SK-N-SH (cell line): Measurements from ENCODE around the gene SLC5A2. TPM values are rescaled to one million over a fixed set of nuclear protein-coding genes. Genes with fewer than 3 reads are reported as not detected.

Source experiments
- CTCF ChIA-PET: fragments of 300-600, 350-600 bp; formaldehyde crosslinking; extraction: SDS; loops from one replicate; lab custom pipeline; 2021; lab: Yijun Ruan, JAX
- POLR2A ChIA-PET: fragments of 350-600 bp; sonication (Branson Sonifier 250); formaldehyde crosslinking; extraction: SDS; loops from one replicate; lab custom pipeline; 2020; ENCODE audit warnings: antibody characterized with exemption, inconsistent platforms; lab: Yijun Ruan, JAX
- DNase-seq: peaks from one replicate; pipeline ENCODE4 v3.0.0; 2012
- H2AFZ ChIP-seq: fragments of 200-600 bp; sonication (generic); 2 replicates; pipeline ENCODE4 v1.8.1; 2016; ENCODE audit warnings: antibody characterized with exemption, mild to moderate bottlenecking, low read depth
- H3F3A ChIP-seq: fragments of 200-600 bp; sonication (generic); replicated peaks from 2 replicates; pipeline ENCODE3; 2016; ENCODE audit warnings: antibody characterized with exemption, mild to moderate bottlenecking; ENCODE audit not compliant: insufficient read depth
- H3K27ac ChIP-seq, 2 experiments: fragments of 200-500 bp in 1 of 2; fragments of 200-600 bp in 1 of 2; sonication (Bioruptor generic) in 1 of 2; sonication (generic), shearing (Covaris generic) in 1 of 2; 2 replicates each; pipeline versions ENCODE4 v1.5.1 to v1.6.1; 2014 to 2016; ENCODE audit warnings: low read depth in 2 of 2, inconsistent platforms in 1 of 2, low read length in 1 of 2, mild to moderate bottlenecking in 1 of 2, mixed read lengths in 1 of 2
- H3K27me3 ChIP-seq: fragments of 200-600 bp; sonication (generic), shearing (Covaris generic); 2 replicates; pipeline ENCODE4 v1.6.1; 2016; ENCODE audit warnings: mixed run types; ENCODE audit not compliant: insufficient read depth
- H3K36me3 ChIP-seq, 2 experiments: fragments of 200-500 bp in 1 of 2; fragments of 200-600 bp in 1 of 2; sonication (Bioruptor generic) in 1 of 2; sonication (generic) in 1 of 2; replicated peaks in 1 of 2; 2 replicates each; pipeline versions ENCODE3 to v1.5.1; 2014 to 2016; ENCODE audit warnings: low read length in 1 of 2, mild to moderate bottlenecking in 1 of 2; ENCODE audit not compliant: insufficient read depth in 2 of 2, control insufficient read depth in 1 of 2
- H3K4me1 ChIP-seq, 2 experiments: fragments of 200-500 bp in 1 of 2; fragments of 200-600 bp in 1 of 2; sonication (Bioruptor generic) in 1 of 2; sonication (generic), shearing (Covaris generic) in 1 of 2; 2 replicates each; pipeline versions ENCODE4 v1.5.1 to v1.6.1; 2014 to 2016; ENCODE audit warnings: low read depth in 1 of 2, low read length in 1 of 2, mixed run types in 1 of 2; ENCODE audit not compliant: insufficient read depth in 2 of 2, control insufficient read depth in 1 of 2
- H3K4me2 ChIP-seq: fragments of 200-600 bp; sonication (generic), shearing (Covaris generic); 2 replicates; pipeline ENCODE4 v1.6.1; 2017; ENCODE audit warnings: mixed run types
- H3K4me3 ChIP-seq, 2 experiments: fragments of 200-500 bp in 1 of 2; fragments of 200-600 bp in 1 of 2; sonication (Bioruptor generic) in 1 of 2; sonication (generic), shearing (Covaris generic) in 1 of 2; 2 replicates each; pipeline versions ENCODE4 v1.5.1 to v1.8.1; 2014 to 2016; ENCODE audit warnings: low read depth in 2 of 2, inconsistent platforms in 1 of 2, low read length in 1 of 2, mild to moderate bottlenecking in 1 of 2, mixed read lengths in 1 of 2, moderate library complexity in 1 of 2
- H3K79me2 ChIP-seq: fragments of 200-600 bp; sonication (generic); 2 replicates; pipeline ENCODE4 v1.8.1; 2017; ENCODE audit warnings: mild to moderate bottlenecking; ENCODE audit not compliant: insufficient read depth
- H3K9ac ChIP-seq: fragments of 200-600 bp; sonication (generic); 2 replicates; pipeline ENCODE4 v1.6.1; 2017; ENCODE audit warnings: mixed run types
- H3K9me2 ChIP-seq: fragments of 200-600 bp; sonication (generic); 2 replicates; pipeline ENCODE4 v1.6.1; 2017; ENCODE audit warnings: mixed run types
- H3K9me3 ChIP-seq: fragments of 200-600 bp; sonication (generic); 2 replicates; pipeline ENCODE4 v1.6.1; 2017; ENCODE audit warnings: mixed run types, mild to moderate bottlenecking, moderate library complexity
- H4K20me1 ChIP-seq: fragments of 200-600 bp; sonication (generic); 2 replicates; pipeline ENCODE4 v1.6.1; 2017; ENCODE audit warnings: mild to moderate bottlenecking, mixed run types; ENCODE audit not compliant: insufficient read depth
- CHD2 ChIP-seq: fragments of 150-350 bp; IDR thresholded peaks from 2 replicates; pipeline ENCODE4 v1.6.1; 2018; ENCODE audit warnings: low read length; ENCODE audit not compliant: partially characterized antibody
- CTCF ChIP-seq: fragments of 200-600 bp; sonication (generic); IDR thresholded peaks from 2 replicates; pipeline ENCODE4 v1.6.1; 2017; ENCODE audit warnings: antibody characterized with exemption, mild to moderate bottlenecking, moderate library complexity
- EP300 ChIP-seq, 2 experiments: IDR thresholded peaks; 2 replicates each; pipeline versions ENCODE4 v1.4.0 to v1.6.1; 2012; ENCODE audit warnings: borderline replicate concordance in 1 of 2, low read depth in 1 of 2, low read length in 1 of 2
- EZH2phosphoT487 ChIP-seq: fragments of 200-600 bp; sonication (generic); IDR thresholded peaks from 2 replicates; pipeline ENCODE4 v1.6.1; 2017; ENCODE audit warnings: low read depth, mixed run types, mild to moderate bottlenecking, antibody characterized with exemption, moderate library complexity, borderline replicate concordance
- FOXJ3 ChIP-seq: sonication (generic); formaldehyde crosslinking; IDR thresholded peaks from 2 replicates; pipeline ENCODE4 v1.5.1; 2020; ENCODE audit warnings: mild to moderate bottlenecking, missing genetic modification reagents
- GABPA ChIP-seq: IDR thresholded peaks from 2 replicates; pipeline ENCODE4 v1.4.0; 2012; ENCODE audit warnings: low read depth, mild to moderate bottlenecking
- GATA2 ChIP-seq: sonication (generic); formaldehyde crosslinking; IDR thresholded peaks from 2 replicates; pipeline ENCODE4 v1.5.0; 2020; ENCODE audit warnings: mild to moderate bottlenecking, missing genetic modification reagents
- RAD21 ChIP-seq: IDR thresholded peaks from 2 replicates; pipeline ENCODE4 v1.6.1; 2012; ENCODE audit warnings: mild to moderate bottlenecking, low read length
- RCOR1 ChIP-seq: fragments of 150-350 bp; IDR thresholded peaks from 2 replicates; pipeline ENCODE4 v1.6.1; 2017; ENCODE audit warnings: antibody characterized with exemption, low read length
- RFX5 ChIP-seq: IDR thresholded peaks from 2 replicates; pipeline ENCODE4 v1.6.1; 2012; ENCODE audit warnings: mild to moderate bottlenecking, improper control_type of control experiment, low read length
- RXRA ChIP-seq: IDR thresholded peaks from 2 replicates; pipeline ENCODE4 v1.4.0; 2012; ENCODE audit warnings: low read depth, mild to moderate bottlenecking, borderline replicate concordance
- TCF12 ChIP-seq: IDR thresholded peaks from 2 replicates; pipeline ENCODE4 v1.4.0; 2012
- TEAD4 ChIP-seq: IDR thresholded peaks from 2 replicates; pipeline ENCODE4 v1.4.0; 2012; ENCODE audit warnings: mild to moderate bottlenecking, borderline replicate concordance; ENCODE audit not compliant: insufficient read depth
- ZBTB33 ChIP-seq: IDR thresholded peaks from 2 replicates; pipeline ENCODE4 v1.4.0; 2012; ENCODE audit warnings: low read depth, borderline replicate concordance
- WGBS: methylation state at CpG from one replicate; pipeline ENCODE4 v1.1.6; 2017; ENCODE audit warnings: low lambda C conversion rate; 5-methylcytosine and 5-hydroxymethylcytosine counted together
- polyA plus RNA-seq, 3 experiments: library from polyadenylated mRNA; depleted of rRNA; stranded (reverse); fragments of >200 nt; gene quantifications; 2 replicates each; pipeline ENCODE4 v1.2.3, GENCODE V29; 2012

The SLC5A2 gene
- polyA plus RNA-seq, 1 of the 3 experiments (the other 2 are of a cell fraction): 0.31 TPM

DNA sequence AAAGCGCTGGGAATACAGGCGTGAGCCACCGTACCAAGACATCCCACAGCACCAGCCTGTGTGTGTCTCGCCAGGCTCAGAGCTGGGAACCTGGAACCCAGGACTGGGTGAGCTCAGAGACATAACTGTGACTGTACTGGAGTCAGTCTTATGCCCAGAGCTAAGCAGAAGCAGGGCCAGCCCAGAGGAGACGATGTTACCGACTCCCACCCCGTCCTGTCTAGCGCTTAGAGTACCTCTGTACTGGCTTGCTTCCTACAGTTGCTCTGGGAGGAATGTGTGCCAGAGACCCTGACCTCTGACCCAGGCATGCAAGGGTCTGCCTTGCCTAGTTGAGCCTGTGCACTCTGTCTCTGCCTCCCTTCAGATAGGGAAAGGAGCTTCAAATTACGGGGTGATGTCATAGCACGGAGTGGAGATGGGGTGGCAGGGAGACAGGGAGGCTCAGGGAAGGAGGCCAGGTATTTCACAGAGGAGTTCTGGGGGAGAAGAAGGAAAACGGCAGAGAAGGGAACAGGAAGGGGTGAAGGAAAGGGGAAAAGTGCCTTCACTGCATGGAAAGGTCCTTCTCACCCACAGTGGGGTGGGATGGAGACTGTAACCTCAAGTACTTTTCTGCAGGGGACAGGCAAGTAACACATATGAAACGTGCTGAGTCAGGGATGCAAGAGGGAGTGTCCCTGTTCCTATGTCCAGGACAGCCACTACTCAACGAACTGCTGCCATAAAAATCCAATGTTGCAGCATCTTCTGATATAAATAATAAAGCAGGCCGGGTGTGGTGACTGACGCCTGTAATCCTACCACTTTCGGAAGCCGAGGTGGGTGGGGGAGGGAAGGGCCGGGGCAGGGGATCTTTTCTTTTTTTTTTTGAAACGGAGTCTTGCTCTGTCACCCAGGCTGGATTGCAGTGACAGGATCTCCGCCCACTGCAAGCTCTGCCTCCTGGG is 29.4 kb upstream of the SLC5A2 start:
- peaks cover 44 to 53% of the 10 kb centered on the region in 2 experiments; a peak in 3 of 4 replicates for H3K4me1 ChIP-seq
- H3F3A ChIP-seq: peaks cover 24% of the 10 kb centered on the region
- H3K27ac ChIP-seq: peak overlapping the region in 1 of 2 experiments; percentile 95; a peak in 2 of 4 replicates
- H3K36me3 ChIP-seq: peaks cover 3 to 10% of the 10 kb centered on the region in 2 experiments
- H3K27me3 ChIP-seq: no peaks in the 10 kb centered on the region
- H3K9me3 ChIP-seq: no peaks in the 10 kb centered on the region
- CTCF ChIA-PET: interaction anchor here (0.8 to 2.6 kb wide), 4 partner anchors 10 to 415 kb away, joined by 3 to 33 read pairs (median 8); partner anchors contain the start of gene ZNF843
- TF ChIP-seq CHD2: no peak
- TF ChIP-seq FOXJ3: no peak
- no peak for TF ChIP-seq GABPA
- no peak for TF ChIP-seq TCF12
- no peak for TF ChIP-seq ZBTB33
- no peak for TF ChIP-seq GATA2 (CRISPR knock-in tag)
- TF ChIP-seq RXRA: no peak
- TF ChIP-seq EZH2phosphoT487: no peak
- TF ChIP-seq EP300 (IDR thresholded peaks at IDR 0.05; ENCODE audit: borderline replicate concordance in 1 of 2, low read depth in 1 of 2, low read length in 1 of 2): no peak
- no peak for TF ChIP-seq TEAD4
- no peak for TF ChIP-seq RFX5
- TF ChIP-seq, all 33 proteins: peak for 0
- DNase-seq: no peak
- H4K20me1 ChIP-seq: peaks cover 38% of the 10 kb centered on the region
- POLR2A ChIA-PET: interaction anchor here (0.7 kb wide), 1 partner anchor 11 kb away, joined by 3 read pairs; the partner anchor contains the start of gene ZNF843
- H3K4me2 ChIP-seq: peak overlapping the region; percentile 62
- no peaks in the 10 kb centered on the region for H3K9me2 ChIP-seq
- H3K4me3 ChIP-seq: no peak overlapping the region
- WGBS: 74% methylated on average over 18 of the region's 20 CpGs
- H2AFZ ChIP-seq: no peak overlapping the region
- no peak overlapping the region for H3K9ac ChIP-seq
- H3K79me2 ChIP-seq: peaks cover 62% of the 10 kb centered on the region

- H3F3A ChIP-seq: peaks cover 32% of the 10 kb centered on the region
- peak; percentile 12 for DNase-seq
- H3K27ac ChIP-seq: no peak overlapping the region
- peaks cover 38% of the 10 kb centered on the region for H4K20me1 ChIP-seq
- H3K4me2 ChIP-seq: peak overlapping the region; percentile 32; the same call in 1 of the 2 replicates
- H2AFZ ChIP-seq: no peak overlapping the region
- no peaks in the 10 kb centered on the region for H3K27me3 ChIP-seq
- H3K9me2 ChIP-seq: no peaks in the 10 kb centered on the region
- TF ChIP-seq RCOR1: no peak
- no peak for TF ChIP-seq FOXJ3
- TF ChIP-seq TCF12: no peak
- peak; percentile 40 for TF ChIP-seq CTCF
- 0 out of 2 replicates have a peak, but pooled peaks have one; percentile 6 for TF ChIP-seq RAD21
- TF ChIP-seq CHD2: no peak
- TF ChIP-seq EP300 (IDR thresholded peaks at IDR 0.05; ENCODE audit: borderline replicate concordance in 1 of 2, low read depth in 1 of 2, low read length in 1 of 2): no peak
- TF ChIP-seq, all 33 proteins: peak for 2
- WGBS: 82% methylated on average over 17 of the region's 17 CpGs
- ChIA-PET CTCF (interaction anchor here (0.6 to 8.0 kb wide), 5 partner anchors 12 to 502 kb away, joined by 3 to 80 read pairs (median 3); partner anchors contain the start of genes HSD3B7 and ZNF843), POLR2A (no interaction called here)
- H3K4me3 ChIP-seq: no peak overlapping the region
- H3K36me3 ChIP-seq: peaks cover 3 to 10% of the 10 kb centered on the region in 2 experiments
- H3K9ac ChIP-seq: no peak overlapping the region
- peaks cover 46 to 57% of the 10 kb centered on the region in 2 experiments; a peak in 3 of 4 replicates for H3K4me1 ChIP-seq
- H3K79me2 ChIP-seq: peaks cover 61% of the 10 kb centered on the region
- H3K9me3 ChIP-seq: no peaks in the 10 kb centered on the region
Observed at GRCh38 chr16:31455601-31456314, 27.2 kb upstream of the SLC5A2 start.
